ENCODE measurements around the gene ARHGDIB. TPM values are rescaled to one million over a fixed set of nuclear protein-coding genes. Genes with fewer than 3 reads are reported as not detected.

ARHGDIB gene
- total RNA-seq, 1 donor from 2014 or later = 0.79 TPM

DNA sequence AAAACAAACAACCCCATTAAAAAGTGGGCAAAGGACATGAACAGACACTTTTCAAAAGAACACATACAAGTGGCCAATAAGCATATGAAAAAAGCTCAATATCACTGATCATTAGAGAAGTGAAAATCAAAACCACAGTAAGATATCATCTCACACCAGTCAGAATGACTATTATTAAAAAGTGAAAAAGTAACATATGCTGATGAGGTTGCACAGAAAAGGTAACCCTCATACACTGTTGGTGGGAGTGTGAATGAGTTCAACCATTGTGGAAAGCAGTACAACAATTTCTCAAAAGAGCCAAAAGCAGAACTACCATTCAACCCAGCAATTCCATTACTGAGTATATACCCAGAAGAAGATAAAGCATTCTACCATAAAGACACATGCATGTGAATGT is 29.7 kb upstream of the ARHGDIB start:
- Mint-ChIP-seq H3K4me3 (ENCODE audit: low read depth) (no peak overlapping the region), H3K9me3 (ENCODE audit: low read depth) (peaks cover 24% of the 10 kb centered on the region), H3K36me3 (ENCODE audit: insufficient read depth) (no peaks in the 10 kb centered on the region), H3K27ac (no peak overlapping the region), H3K4me1 (ENCODE audit: low read depth) (no peaks in the 10 kb centered on the region), H3K27me3 (no peaks in the 10 kb centered on the region)
- DNase-seq (ENCODE audit: low spot score, unreplicated experiment) = no peak
- TF ChIP-seq, protein P1, sequence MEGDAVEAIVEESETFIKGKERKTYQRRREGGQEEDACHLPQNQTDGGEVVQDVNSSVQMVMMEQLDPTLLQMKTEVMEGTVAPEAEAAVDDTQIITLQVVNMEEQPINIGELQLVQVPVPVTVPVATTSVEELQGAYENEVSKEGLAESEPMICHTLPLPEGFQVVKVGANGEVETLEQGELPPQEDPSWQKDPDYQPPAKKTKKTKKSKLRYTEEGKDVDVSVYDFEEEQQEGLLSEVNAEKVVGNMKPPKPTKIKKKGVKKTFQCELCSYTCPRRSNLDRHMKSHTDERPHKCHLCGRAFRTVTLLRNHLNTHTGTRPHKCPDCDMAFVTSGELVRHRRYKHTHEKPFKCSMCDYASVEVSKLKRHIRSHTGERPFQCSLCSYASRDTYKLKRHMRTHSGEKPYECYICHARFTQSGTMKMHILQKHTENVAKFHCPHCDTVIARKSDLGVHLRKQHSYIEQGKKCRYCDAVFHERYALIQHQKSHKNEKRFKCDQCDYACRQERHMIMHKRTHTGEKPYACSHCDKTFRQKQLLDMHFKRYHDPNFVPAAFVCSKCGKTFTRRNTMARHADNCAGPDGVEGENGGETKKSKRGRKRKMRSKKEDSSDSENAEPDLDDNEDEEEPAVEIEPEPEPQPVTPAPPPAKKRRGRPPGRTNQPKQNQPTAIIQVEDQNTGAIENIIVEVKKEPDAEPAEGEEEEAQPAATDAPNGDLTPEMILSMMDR (IDR thresholded peaks at IDR 0.05; ENCODE audit: unreplicated experiment) = no peak

GRCh38 chr12:14989790-14990189 is 28.4 kb upstream of the ARHGDIB start:
- H3K9me3 Mint-ChIP-seq (ENCODE audit: low read depth) = peaks cover 24% of the 10 kb centered on the region
- no peak overlapping the region for H3K4me3 Mint-ChIP-seq (ENCODE audit: low read depth)
- H3K27ac Mint-ChIP-seq = no peak overlapping the region
- H3K36me3 Mint-ChIP-seq (ENCODE audit: insufficient read depth) = no peaks in the 10 kb centered on the region
- TF ChIP-seq, protein P1 (IDR thresholded peaks at IDR 0.05; ENCODE audit: unreplicated experiment) = no peak
- H3K4me1 Mint-ChIP-seq (ENCODE audit: low read depth) = no peaks in the 10 kb centered on the region
- no peak for DNase-seq (ENCODE audit: low spot score, unreplicated experiment)
- H3K27me3 Mint-ChIP-seq = no peaks in the 10 kb centered on the region

DNA sequence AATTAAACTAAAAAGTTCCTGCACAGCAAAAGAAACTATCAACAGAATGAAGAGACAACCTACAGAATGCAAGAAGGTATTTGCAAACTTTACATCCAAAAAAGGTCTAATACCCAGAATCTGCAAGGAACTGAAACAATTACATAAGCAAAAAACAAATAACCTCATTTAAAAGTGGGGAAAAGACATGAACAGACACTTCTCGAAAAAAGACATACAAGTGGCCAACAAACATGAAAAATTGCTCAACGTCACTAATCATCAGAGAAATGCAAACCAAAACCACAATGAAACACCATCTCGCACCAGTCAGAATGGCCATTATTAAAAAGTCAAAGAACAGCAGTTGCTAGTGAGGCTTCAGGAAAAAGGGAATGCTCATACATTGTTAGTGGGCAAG is 26.6 kb upstream of the ARHGDIB start:
- no peak overlapping the region for H3K27ac Mint-ChIP-seq
- no peaks in the 10 kb centered on the region for H3K36me3 Mint-ChIP-seq (ENCODE audit: insufficient read depth)
- no peaks in the 10 kb centered on the region for H3K27me3 Mint-ChIP-seq
- no peak for DNase-seq (ENCODE audit: low spot score, unreplicated experiment)
- H3K4me3 Mint-ChIP-seq (ENCODE audit: low read depth) = no peak overlapping the region
- no peaks in the 10 kb centered on the region for H3K4me1 Mint-ChIP-seq (ENCODE audit: low read depth)
- H3K9me3 Mint-ChIP-seq (ENCODE audit: low read depth) = peaks cover 24% of the 10 kb centered on the region
- TF ChIP-seq, protein P1 (IDR thresholded peaks at IDR 0.05; ENCODE audit: unreplicated experiment) = no peak

DNA sequence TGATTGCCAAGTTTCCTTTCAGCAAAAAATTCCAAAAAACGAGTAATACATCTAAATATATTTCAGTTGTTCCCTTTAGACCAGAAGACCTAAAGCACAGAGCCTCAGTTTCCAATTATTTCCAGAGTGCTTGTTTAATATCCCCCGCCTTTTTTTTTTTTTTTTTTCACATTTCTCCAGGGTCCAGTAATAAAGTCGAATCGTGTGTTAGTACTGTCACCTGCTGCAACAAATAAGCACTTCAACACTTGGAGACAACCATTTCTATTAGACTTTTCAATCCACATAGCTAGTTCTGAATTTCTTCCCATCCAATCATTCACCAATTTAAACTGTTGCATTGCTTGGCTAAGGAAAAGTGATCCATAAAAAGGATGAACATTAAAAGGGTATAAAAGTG is 25.0 kb upstream of the ARHGDIB start:
- Mint-ChIP-seq H3K4me1 (ENCODE audit: low read depth) (no peaks in the 10 kb centered on the region), H3K4me3 (ENCODE audit: low read depth) (no peak overlapping the region), H3K9me3 (ENCODE audit: low read depth) (peaks cover 23% of the 10 kb centered on the region), H3K36me3 (ENCODE audit: insufficient read depth) (no peaks in the 10 kb centered on the region), H3K27ac (no peak overlapping the region), H3K27me3 (no peaks in the 10 kb centered on the region)
- DNase-seq (ENCODE audit: low spot score, unreplicated experiment) = no peak
- TF ChIP-seq, protein P1 (IDR thresholded peaks at IDR 0.05; ENCODE audit: unreplicated experiment) = no peak

DNA sequence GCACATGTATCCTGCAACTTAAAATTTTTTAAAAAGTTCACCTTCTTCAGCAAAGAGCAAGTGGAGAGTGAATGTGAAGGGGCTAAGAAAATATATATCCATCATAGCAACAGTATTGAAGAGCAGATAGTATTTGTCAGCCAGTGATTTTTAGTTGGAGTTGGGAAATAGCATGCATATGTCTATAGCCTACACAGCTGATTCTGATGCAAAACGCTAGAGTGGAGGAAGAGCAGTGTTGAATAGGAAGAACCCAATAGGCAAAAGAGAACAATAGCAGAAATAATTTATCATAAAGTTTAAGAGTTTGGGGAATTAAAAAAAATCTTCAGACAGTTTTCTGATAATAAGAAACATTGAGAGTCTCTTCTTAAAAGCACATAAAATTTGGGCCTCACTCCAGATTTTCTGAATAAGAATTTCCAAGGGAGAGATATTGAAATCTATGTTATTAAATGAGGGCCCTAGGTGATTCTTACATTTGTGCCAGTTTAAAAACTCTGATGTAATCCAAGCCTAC is 23.4 kb upstream of the ARHGDIB start:
- Mint-ChIP-seq H3K4me3 (ENCODE audit: low read depth) (no peak overlapping the region), H3K4me1 (ENCODE audit: low read depth) (no peaks in the 10 kb centered on the region), H3K36me3 (ENCODE audit: insufficient read depth) (no peaks in the 10 kb centered on the region), H3K27me3 (no peaks in the 10 kb centered on the region), H3K9me3 (ENCODE audit: low read depth) (peaks cover 11% of the 10 kb centered on the region), H3K27ac (no peak overlapping the region)
- TF ChIP-seq, protein P1 (IDR thresholded peaks at IDR 0.05; ENCODE audit: unreplicated experiment) = no peak
- no peak for DNase-seq (ENCODE audit: low spot score, unreplicated experiment)

Measured in progenitor cell of endocrine pancreas (in vitro differentiated cells).